Small intestine (tissue), 7 donors: ENCODE data around the gene GALNT10. TPM values are rescaled to one million over a fixed set of nuclear protein-coding genes. Genes with fewer than 3 reads are reported as not detected.

Source experiments
- DNase-seq, 2 donors: peaks; one replicate each; pipeline versions ENCODE4 v3.0.0 to v3.0.0-alpha.2; 2013
- FAIRE-seq: peaks from 2 replicates; lab custom pipeline; 2012; peaks lifted over from hg19 to GRCh38; lab: Jason Lieb, UNC
- H3K27ac ChIP-seq, 3 donors: one replicate each; pipeline ENCODE4 v1.5.1; 2013; ENCODE audit warnings: low read length in 2 of 3, mild to moderate bottlenecking in 2 of 3, control low read depth in 1 of 3, inconsistent platforms in 1 of 3, low read depth in 1 of 3, moderate library complexity in 1 of 3
- H3K27me3 ChIP-seq, 3 donors: one replicate each; pipeline ENCODE4 v1.6.1; 2013; ENCODE audit warnings: low read length in 3 of 3, inconsistent platforms in 1 of 3; ENCODE audit not compliant: control insufficient read depth in 3 of 3, insufficient read depth in 3 of 3
- H3K36me3 ChIP-seq, 3 donors: one replicate each; pipeline ENCODE4 v1.6.1; 2013; ENCODE audit warnings: low read length in 3 of 3, inconsistent platforms in 1 of 3, low read depth in 1 of 3, mild to moderate bottlenecking in 1 of 3, moderate library complexity in 1 of 3; ENCODE audit not compliant: control insufficient read depth in 3 of 3, insufficient read depth in 2 of 3
- H3K4me1 ChIP-seq, 3 donors: one replicate each; pipeline ENCODE4 v1.6.1; 2013; ENCODE audit warnings: low read length in 2 of 3, inconsistent platforms in 1 of 3, low read depth in 1 of 3, mild to moderate bottlenecking in 1 of 3, moderate library complexity in 1 of 3; ENCODE audit not compliant: control insufficient read depth in 3 of 3, insufficient read depth in 2 of 3
- H3K4me3 ChIP-seq, 3 donors: one replicate each; pipeline ENCODE4 v1.5.1; 2013; ENCODE audit warnings: low read length in 3 of 3, control low read depth in 1 of 3, inconsistent platforms in 1 of 3, low read depth in 1 of 3, mild to moderate bottlenecking in 1 of 3, moderate library complexity in 1 of 3
- H3K9me3 ChIP-seq, 2 donors: one replicate each; pipeline ENCODE4 v1.6.1; 2013; ENCODE audit warnings: low read depth in 1 of 2, low read length in 1 of 2; ENCODE audit not compliant: control insufficient read depth in 2 of 2, insufficient read depth in 1 of 2
- WGBS, 3 donors: extraction: QIAGEN DNeasy Blood & Tissue Kit; methylation state at CpG; one replicate each; pipeline ENCODE4 v1.1.7; 2013; 5-methylcytosine and 5-hydroxymethylcytosine counted together
- polyA plus RNA-seq, 4 donors: library from polyadenylated mRNA; stranded (reverse) in 3 of 4; unstranded in 1 of 4; fragments of 200-250 nt in 3 of 4; fragments of 120-200 nt in 1 of 4; gene quantifications; one replicate each; pipeline versions ENCODE4 v1.2.1 to v1.2.3, GENCODE V29; 2013
- donor health status: healthy with polysubstance abuse.
- donor health status: control.
- donor health status: control.
- donor health status: Bipolar disorder and iron deficiency.
- donor health status: healthy.

Gene GALNT10
- polyA plus RNA-seq, 4 donors = 5.4 to 18.1 (median 8.7) TPM

DNA sequence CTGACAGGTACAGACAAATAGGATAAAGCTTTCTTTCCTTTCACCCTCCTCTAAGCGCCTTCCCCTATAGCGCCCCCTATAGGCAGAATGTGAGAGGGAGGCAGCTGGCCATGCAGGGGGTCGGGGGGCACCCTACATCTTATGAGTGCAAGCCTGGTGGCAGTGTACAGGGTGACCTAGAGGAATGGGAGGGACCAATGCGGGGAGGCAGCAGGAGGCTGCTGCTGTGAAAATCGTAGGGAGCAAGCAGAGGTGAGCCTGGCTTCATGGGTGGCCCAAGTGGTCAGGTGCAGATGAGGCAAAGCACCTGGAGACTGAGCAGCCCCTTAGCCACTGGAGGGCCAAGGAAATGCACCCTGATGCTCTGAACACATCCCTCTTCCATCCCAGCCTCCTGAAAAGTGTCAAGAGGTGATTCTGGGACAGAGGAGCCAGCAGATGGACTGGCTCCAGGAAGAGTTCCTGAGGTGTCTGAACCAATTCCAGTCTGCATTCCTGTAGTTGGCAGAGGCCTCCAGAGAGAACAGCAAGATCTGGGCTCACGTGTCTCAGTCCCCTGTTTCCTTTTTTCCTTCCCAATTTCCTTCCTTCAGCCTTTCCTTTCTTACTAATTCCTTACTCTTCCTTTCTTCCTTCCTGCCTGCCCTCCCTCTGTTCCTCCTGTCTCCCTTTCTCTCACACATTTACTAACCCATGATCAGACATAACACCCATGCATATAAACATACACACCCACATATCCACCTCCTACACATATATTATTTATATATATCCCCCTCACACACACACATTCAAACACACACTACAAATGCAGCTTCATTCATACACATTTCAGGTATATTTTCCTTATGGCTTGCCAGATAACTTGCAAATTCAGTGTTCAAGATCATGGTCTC is 32.8 kb upstream of the GALNT10 start:
- no peaks in the 10 kb centered on the region for H3K36me3 ChIP-seq
- no peaks in the 10 kb centered on the region for H3K4me1 ChIP-seq
- 52 to 58% (median 55%) methylated on average over 6 of the region's 6 CpGs for WGBS, 3 donors
- H3K9me3 ChIP-seq = no peaks in the 10 kb centered on the region
- no peak overlapping the region for H3K4me3 ChIP-seq
- H3K27ac ChIP-seq = no peak overlapping the region
- DNase-seq (no peak), FAIRE-seq (no peak)
- H3K27me3 ChIP-seq = peaks cover 0 to 3% (median 0%) of the 10 kb centered on the region in 3 donors

DNA sequence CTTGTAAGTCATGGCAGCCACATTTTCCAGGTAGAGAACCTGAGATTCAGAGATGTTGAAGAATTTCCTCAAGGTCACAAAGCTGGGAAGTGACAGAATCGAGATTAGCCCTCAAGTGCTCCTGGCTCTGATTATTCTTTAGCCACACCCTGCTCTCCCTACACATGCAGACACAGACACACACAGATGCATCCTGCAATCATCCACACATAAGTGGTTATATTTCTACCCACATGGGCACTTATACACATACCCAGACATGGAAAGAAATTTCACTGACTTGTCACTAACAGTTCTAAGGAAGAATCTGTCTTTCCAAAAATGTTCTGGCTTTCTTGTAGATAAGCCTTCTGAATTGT is 32.2 kb upstream of the GALNT10 start:
- FAIRE-seq (no peak), DNase-seq (no peak)
- H3K9me3 ChIP-seq = no peaks in the 10 kb centered on the region
- H3K4me1 ChIP-seq = no peaks in the 10 kb centered on the region
- H3K27me3 ChIP-seq = peaks cover 0 to 3% (median 0%) of the 10 kb centered on the region in 3 donors
- H3K36me3 ChIP-seq = no peaks in the 10 kb centered on the region
- no peak overlapping the region for H3K27ac ChIP-seq
- H3K4me3 ChIP-seq = no peak overlapping the region
- WGBS, 3 donors = 8 to 26% (median 16%) methylated on average over 1 of the region's 1 CpG

DNA sequence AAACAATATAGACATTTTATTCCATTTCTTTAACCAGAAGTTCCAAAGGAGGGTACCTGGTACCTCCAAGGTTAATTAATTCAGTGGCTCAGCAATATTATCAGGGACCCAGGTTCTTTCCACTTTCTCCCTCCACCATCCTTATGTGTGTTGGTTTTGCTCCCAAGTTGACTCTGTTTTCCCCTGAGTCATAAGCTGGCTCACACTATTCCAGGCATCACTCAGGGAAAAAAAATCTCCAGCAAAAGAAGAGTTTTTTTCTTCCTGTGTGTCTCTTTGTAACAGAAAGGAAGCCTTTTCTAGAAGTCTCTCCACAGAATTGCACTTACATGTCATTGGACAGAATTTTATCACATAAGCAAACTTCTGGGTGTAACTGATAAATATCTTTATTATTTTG is 31.2 kb upstream of the GALNT10 start:
- DNase-seq (no peak), FAIRE-seq (no peak)

DNA sequence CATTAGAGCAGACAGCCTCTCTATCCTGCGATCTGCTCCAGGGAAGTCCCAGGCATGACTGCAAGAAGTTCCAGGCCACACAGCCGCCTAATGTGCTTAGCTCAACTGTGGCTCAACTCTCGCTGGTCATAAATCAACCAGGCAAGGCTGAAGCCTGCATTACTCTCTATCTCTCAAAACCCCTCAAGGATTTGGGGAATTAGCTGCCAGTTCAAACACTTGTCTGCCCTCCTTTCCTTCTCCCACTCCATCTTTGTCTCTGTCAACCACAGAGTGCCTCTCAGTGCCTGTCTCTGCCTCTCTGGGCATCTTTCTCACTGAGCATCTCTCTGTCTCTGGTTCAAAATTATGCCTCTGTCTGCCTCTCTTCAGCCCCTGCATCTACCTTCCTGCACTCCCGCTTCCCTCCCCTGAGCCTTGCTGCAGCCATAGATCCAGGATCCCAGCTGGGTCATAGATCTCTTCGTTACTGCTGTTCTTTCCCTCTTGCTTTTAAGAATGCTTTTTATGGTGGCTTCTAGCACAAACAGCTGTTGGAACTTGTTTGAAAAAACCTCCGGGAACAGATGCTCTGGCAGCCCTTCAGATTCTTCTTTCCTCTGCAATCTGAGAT is 27.9 kb upstream of the GALNT10 start:
- Histone ChIP-seq H3K4me1 (no peaks in the 10 kb centered on the region), H3K27ac (no peak overlapping the region), H3K4me3 (no peak overlapping the region), H3K36me3 (no peaks in the 10 kb centered on the region), H3K9me3 (no peaks in the 10 kb centered on the region), H3K27me3 (peaks cover 0 to 3% (median 0%) of the 10 kb centered on the region in 3 donors)
- DNase-seq (no peak), FAIRE-seq (no peak)
- 45 to 55% (median 54%) methylated on average over 6 of the region's 6 CpGs for WGBS, 3 donors

More for the DNA sequence above, 31.2 kb upstream of the GALNT10 start:
- Histone ChIP-seq H3K36me3 (no peaks in the 10 kb centered on the region), H3K4me1 (no peaks in the 10 kb centered on the region), H3K27ac (no peak overlapping the region), H3K27me3 (peaks cover 0 to 3% (median 0%) of the 10 kb centered on the region in 3 donors), H3K4me3 (no peak overlapping the region), H3K9me3 (no peaks in the 10 kb centered on the region)

DNA sequence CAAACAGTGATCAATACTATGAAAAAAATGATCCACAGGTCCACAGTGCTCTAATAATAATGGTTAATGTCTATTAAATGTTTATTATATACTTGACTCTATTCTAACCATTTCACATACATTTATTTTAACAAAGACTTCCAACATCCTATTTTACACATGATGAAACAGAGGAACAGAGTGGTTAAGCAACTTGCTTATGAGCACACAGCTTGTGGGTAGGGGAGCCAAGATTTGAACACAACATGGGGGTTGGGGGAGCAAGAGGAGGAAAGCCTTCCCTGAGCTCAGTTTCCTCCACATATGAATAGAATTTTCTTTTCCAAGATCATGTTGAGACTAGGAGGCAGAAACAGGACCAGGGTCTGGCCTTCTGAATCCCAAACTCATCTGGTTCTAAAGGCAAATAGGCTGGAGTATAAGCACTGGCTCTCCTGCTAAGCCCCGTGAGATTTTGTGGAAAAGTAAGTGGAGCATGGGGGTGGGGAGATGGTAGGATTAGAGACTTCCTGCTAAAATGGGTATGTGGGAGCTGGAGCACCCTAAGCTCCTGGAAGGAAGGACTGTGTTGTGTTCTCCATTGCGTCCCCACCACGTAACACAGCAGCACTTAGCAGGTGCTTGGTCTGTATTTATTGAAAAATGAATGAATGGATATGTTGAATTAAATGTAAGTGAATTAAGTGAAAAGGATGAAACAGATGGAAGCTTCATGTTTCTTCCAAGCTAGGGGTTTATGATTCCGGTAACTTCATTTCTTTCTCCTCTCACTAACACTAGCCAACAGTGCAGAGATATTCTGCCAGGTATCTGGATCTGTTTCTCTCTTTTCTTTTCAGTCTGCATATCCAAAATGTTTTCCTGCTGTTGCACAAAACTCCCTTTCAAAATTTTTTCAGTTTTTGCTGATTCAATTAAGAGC is 26.9 kb upstream of the GALNT10 start:
- H3K27ac ChIP-seq = no peak overlapping the region
- H3K4me3 ChIP-seq = no peak overlapping the region
- FAIRE-seq (no peak), DNase-seq (no peak)
- H3K4me1 ChIP-seq = no peaks in the 10 kb centered on the region
- no peaks in the 10 kb centered on the region for H3K9me3 ChIP-seq
- no peaks in the 10 kb centered on the region for H3K36me3 ChIP-seq
- H3K27me3 ChIP-seq = peaks cover 0 to 3% (median 0%) of the 10 kb centered on the region in 3 donors
- 71 to 76% (median 74%) methylated on average over 4 of the region's 4 CpGs for WGBS, 3 donors

DNA sequence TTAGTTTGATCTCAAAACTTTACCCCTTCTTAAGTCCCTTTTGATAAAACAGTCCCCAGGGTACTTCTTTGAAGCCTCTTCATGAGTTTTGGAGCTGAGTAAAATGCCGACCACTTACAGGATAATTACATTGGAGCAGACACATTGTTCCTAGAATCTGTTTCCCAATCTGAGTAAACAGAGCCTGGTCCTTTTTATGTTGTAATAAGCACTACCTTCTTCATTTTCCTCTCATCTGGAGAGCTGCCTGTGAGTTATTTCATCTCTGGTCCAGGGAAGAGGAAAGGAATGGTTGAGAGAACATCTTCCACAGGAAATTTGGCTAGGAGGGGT is 26.3 kb upstream of the GALNT10 start:
- 31 to 36% (median 35%) methylated on average over 1 of the region's 1 CpG for WGBS, 3 donors
- no peak for DNase-seq
- peaks cover 0 to 3% (median 0%) of the 10 kb centered on the region in 3 donors for H3K27me3 ChIP-seq
- H3K4me3 ChIP-seq = no peak overlapping the region
- H3K36me3 ChIP-seq = no peaks in the 10 kb centered on the region
- FAIRE-seq = no peak
- no peaks in the 10 kb centered on the region for H3K9me3 ChIP-seq
- H3K4me1 ChIP-seq = no peaks in the 10 kb centered on the region
- no peak overlapping the region for H3K27ac ChIP-seq

DNA sequence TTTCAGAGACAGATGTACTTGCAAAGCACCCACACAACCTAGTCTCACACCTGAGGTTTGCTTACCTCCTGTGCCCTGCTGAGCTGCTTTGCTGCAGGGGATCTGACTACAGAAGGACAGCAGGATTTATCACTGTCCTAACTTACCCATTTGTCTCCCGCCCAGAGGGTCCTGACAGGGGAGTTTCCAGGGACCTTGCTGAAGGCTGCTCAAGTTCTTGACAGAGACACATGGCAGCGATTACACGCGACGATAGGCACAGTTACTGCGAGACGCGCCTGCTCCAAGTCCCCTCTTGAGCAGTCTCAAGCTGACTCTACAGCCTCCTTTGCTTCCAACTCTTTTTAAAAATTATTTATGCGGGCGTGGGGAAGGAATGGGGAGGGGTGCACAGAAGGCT is 24.6 kb upstream of the GALNT10 start:
- Histone ChIP-seq H3K27ac (no peak overlapping the region), H3K36me3 (no peaks in the 10 kb centered on the region), H3K9me3 (no peaks in the 10 kb centered on the region), H3K4me1 (no peaks in the 10 kb centered on the region), H3K4me3 (no peak overlapping the region), H3K27me3 (peaks cover 0 to 3% (median 0%) of the 10 kb centered on the region in 3 donors)
- FAIRE-seq (no peak), DNase-seq (no peak)
- WGBS, 3 donors = 40 to 74% (median 59%) methylated on average over 10 of the region's 10 CpGs
